Activated CD8-positive, alpha-beta memory T cell treated with anti-CD3 and anti-CD28 coated beads, Interleukin-2, amount 50 U/mL, for 4 hours (primary cell): ENCODE results near the gene EIF2S1.
A peak's percentile ranks its signal among the peaks of the same experiment; 100 is the strongest.
"Not testable (repeated sequence)": the region's sequence is repeated elsewhere in the genome, so short reads cannot be mapped to it uniquely, and the experiment has no call there.

Experiments
- DNase-seq: peaks from one replicate; pipeline ENCODE4 v3.0.0-alpha.2; 2020

EIF2S1 gene

DNA sequence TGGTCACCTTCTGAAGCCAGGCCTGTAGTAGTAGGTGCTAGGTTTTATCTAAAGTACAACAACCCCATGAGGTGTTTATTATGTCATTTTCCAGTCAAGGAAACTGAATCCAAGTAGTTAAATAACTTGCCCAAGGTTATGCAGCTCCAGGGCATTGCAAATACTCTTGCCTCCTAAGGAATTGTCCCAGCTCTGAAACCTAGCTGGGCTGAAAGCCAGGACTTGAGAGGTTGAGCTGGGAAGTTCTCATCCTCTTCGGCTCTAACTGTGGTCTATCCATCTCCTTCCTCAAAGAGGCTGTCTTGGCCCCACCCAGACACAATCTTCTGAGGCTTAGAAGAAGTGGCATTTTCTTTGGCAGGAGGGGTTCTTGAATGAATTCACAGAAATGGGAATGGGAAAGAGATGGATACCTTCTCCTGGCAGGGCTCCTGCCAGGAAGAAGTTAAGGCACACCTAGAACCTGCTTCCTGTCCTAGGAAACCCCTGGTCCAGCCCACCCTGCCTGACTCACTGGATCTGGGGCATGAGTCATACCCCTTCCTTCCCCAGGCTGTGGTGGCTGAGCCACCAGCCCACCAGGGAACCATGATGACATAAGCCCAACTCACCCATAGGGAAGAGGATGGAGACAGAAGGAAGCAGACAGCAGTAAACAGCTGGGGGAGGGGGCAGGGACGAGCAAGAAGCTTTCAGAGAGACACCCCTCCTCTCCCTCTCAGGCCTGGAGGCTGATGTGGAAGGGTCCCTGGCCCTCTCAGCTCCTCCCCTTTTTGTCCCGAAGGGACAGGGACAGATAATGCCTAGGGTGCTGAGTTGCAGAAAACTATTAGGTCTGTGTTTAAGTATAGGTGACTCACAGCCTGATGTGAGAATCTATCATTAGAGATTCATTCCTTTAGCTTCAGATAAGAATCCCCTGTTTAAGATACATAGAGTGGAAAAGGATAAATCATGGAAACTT lies 54.0 kb downstream of the EIF2S1 start:
- peak; percentile 43 for DNase-seq

DNA sequence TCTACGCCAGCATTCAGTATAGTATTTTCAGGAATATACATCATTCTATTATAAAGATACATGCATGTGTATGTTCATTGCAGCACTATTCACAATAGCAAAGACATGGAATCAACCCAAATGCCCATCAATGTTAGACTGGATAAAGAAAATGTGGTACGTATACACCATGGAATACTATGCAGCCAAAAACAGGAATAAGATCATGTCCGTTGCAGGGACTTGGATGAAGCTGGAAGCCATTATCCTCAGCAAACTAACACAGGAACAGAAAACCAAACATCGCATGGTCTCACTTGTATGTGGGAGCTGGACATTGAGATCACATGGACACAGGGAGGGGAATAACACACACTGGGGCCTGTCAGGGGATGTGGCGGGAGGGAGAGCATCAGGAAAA lies 55.5 kb downstream of the EIF2S1 start:
- not testable (repeated sequence) for DNase-seq

DNA sequence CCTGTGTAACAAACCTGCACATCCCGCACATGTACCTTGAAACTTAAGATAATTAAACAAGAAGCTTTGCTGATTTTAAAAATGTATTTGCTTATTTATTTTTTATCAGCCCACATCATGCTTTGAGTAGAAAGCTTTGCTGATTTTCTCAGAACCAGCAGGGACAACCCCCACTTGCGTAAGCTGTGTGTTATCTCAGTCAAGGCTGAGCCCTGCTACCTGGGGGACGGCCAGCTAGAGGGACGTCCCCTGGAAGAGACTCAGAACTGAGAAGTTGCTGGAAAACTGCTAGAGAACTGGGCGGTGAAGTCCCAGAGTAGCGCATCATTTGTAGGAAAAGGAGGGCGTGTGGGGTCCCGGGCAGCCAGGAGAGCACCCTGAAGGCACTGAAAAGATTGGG lies 56.0 kb downstream of the EIF2S1 start:
- no peak for DNase-seq

DNA sequence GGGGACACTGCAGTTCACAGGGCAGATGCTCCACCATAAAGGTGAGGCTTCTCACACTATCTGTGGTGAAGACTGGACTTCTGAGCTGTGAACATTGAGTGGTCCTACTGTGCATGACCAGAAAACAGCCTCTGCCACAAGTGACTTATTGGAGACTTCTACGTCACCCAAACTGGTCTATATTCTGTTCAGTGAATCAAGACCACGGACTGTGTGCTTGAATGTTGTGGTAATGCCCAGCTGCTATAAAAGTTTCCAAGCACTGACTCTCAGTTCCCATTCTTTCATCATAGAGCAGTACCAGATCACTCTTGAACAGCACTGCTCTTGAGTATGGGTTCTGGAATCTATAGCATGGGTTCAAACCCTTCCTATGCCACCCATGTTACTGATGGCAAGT lies 56.7 kb downstream of the EIF2S1 start:
- DNase-seq: no peak

DNA sequence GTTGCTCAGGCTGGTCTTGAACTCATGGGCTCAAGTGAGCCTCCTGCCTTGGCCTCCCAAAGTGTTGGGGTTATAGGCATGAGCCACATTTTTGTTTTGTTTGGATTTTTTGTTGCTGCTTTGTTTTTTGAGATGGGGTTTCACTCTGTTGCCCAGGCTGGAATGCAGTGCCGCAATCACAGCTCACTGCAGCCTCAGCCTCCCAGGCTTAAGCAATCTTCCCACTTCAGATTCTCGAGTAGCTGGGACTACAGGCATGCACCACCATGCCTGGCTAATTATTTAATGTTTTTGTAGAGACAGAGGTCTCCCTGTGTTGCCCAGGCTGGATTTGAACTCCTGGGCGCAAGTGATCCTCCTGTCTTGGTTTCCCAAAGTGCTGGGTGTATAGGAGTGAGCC lies 57.5 kb downstream of the EIF2S1 start:
- no peak for DNase-seq

DNA sequence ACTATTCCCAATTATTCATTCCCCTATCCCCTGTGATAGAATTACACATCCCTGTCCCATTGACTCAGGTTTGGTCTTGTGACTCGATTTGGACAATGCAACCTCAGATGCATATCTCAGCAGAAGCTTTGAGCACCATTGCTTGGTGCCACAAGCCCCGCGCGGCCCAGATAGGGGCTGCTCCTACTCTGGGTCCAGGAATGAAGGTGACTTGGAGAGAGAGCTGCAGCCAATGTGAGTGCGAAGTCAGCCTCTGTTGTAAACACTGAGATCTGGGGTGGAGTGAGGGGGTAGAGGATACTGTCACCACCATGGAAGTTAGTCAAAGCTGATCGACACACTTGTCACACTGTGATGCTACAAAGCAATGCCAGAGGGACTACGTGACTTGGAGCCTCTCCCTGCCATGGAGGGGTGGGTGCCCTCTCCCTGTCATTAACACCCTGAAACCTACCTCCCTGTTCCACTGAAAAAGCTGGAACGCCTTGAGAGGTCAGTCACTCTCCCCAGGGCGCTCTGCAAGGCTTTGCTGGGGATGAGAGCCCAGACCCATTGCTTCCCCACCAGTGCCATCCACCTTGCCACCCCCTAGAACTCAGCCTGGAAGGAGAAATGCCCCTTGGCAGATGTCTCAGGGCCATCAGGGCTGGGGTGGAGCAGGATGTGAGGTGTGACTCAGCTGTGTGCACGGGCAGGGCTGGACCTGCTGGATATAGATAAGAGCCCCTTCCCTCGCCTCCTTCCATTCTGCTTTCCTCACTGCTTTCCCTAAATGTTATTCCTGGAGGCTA lies 58.5 kb downstream of the EIF2S1 start:
- no peak for DNase-seq

DNA sequence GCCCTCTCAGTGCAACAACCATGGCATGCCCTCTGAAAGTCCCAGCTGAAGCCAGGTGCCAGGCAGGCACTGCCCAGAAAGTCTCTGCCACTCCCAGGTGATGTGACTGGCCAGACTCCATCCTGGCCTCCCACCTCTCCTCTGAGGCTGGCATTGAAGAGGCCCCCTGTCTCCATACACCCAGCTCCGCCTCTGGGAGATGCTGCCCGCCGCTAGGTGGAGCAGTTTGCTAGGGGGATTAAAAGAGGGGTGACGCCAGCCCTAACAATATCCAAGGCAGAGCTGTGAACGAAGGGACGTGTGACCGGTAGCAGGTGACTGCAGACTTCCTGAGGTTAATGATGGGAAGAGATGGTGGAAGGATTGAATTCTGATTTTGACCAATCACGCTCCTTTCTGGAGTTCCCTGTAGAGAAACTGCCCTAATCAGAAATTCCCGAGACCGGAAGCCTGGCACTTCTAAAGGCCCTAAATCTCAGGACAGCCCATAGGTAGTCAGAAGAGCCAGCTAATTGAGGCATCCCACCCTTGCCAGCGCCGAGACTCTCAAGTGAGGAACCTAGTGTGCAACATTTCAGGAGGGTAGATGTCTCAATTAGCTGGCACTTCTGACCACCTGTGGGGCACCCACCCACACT lies 60.1 kb downstream of the EIF2S1 start:
- peak; percentile 38 for DNase-seq

DNA sequence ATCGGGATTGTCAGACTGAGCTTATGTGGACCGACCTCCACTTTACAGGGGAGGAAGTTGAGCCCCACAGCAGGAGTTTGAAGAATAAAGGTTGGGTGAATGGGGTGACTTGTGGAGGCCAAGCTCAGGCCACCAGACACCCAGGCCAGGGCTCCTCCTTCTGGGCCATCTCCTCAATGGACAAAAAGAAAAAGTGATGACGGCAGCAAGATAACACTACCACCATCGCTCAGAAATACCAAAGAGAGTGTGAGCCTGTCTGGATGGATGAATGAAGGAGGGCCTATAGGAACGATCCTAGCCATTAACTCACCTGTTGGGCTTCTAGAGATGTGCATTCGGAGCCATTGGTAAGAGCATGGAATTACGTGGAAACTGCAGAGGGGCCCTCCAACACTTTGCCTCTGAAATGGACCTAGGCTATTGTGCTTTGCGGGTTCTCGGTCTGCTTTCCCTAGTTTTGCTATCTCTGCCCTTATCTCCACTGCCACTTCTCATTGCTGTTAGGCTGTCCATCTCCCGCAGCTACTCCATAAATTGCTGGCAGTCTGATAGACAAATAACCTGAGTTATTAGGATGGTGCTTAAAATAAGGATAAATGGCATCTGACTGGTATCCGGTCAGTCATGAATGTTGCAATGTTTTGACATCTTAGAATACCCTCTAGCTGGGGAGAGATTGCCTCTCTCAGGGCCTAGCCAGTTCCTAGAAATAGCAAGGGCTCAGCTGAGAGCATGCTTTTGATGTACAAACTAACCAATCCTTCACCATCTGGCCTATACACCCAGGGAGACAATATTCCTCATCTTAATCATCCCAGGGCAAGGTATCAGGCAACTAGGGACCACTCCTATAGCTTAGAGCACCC lies 61.5 kb downstream of the EIF2S1 start:
- no peak for DNase-seq

DNA sequence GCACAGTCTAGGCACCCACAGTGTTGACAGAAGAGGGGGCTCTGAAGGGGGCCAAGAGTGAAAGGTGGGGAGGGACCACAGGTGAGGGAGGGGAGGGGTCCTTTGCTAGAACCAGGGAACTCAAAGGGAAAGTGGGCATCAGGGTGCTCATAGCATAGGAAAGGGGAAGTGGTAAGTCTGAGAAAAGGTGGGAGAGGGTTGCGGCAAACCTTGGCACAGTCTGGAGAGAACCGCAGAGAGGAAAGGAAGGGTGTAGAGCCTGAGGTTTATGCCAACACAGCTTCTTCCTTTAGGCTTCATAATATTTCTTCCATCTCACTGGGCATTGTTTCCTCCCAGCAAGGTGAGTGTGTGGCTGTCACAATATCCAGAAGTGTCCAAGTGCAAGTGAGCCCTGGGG lies 63.3 kb downstream of the EIF2S1 start:
- DNase-seq: no peak

DNA sequence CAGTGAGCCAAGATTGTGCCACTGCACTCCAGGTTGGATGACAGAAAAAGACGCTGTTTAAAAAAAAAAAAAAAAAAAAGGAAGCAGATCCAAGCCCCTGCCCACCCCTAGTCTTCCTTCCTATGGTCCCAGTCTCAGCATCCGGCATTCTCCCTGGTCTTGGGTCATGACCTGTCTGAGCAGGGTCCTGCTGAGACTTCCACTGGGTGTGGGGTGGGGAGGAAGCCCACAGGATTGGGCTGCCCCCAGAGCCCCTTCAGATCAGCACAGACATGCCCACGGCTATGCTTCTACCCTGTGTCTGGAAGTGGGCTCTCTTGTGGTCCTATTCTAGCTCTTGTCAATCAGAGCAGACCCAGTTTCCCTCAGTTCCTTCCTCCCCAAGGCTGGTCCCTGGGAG lies 64.4 kb downstream of the EIF2S1 start:
- DNase-seq: no peak

DNA sequence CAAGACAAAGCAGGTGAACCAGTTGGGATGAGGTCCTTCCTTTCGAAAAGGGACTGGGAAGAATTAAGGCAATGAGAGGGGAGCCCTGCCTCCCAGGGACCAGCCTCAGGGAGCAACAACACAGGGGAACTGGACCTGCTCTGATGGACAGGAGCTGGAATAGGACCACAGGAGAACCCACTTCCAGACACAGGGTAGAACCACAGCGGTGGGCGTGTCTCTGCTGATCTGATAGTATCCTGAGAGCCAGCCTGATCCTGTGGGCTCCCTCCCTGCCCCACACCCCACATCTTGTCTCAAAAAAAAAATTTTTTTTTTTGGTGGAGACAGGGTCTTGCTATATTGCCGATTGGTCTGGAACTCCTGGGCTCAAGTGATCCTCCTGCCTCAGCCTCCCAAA lies 65.5 kb downstream of the EIF2S1 start:
- DNase-seq: no peak

DNA sequence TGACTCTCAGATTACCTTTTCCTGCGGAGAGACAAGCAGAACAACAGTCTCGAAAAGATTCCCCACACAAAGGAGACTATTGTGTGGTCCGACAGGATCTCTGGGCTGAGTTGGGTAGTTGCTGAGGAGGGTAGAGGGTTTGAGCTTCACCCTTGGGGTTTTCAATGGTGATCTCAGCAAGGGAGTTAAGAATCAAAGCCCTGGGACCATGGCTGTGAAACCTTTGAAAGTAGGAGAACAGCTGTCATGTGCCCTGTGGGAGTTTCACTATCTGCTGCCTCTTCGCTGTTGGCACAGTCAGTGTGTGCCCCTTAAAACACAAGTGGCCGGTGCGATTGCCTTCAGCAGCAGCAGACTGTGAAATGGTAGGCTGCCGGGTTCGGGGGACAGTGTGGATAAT lies 66.0 kb downstream of the EIF2S1 start:
- no peak for DNase-seq

DNA sequence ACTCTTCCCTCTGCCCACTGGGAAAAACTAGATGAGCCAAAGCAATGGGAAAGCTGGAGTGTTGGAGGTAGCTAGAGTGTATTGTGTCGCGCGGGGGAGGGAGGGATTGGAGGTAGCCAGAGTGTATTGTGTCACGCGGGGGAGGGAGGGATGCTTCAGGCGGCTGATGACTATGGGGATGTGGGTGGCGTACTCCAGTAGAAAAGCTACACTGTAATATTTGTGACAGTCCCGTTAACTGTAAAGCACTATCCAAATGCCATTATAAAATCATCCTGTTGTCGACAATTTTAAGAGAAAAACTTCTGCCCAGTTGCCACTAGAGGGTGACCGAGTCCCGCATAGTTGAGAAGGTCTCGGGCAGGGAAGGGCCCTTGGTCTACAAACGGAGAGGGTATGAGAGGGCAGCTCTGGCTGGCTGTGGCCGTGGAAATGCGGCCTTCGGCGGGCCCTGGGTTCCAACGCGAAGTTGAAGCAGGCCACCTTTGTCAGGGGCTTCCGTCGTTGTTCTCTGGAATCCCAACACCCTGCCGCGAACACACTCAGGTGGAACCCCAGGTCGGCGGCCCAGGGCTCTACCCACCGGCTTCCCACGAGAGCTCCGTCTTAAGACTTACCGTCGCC lies 67.0 kb downstream of the EIF2S1 start:
- DNase-seq: peak; percentile 72

DNA sequence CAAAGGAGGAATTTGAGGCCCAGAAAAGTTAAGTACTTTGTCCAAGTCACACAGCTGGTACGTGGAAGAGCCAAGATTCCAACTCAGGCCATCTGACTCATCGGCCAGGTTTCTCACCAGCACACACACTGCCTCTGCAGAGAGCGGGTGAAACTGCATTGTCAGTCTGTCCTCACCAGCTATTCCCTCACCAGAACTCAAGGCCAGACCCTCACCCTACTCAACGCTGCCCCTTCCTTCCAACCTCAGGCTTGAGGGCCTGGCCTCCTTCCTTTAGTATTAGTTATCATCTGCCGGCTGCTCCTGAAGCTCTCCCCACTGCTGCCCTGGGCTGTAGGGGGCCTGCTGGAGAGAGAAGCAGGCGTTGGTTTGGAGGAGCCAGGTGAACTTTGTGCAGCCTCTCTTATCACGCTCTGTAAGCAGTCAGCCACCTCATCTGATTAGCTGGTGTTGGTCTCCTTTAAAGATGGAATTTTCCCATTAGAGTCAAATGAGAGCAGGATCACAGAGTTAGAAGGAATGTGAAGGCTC lies 68.4 kb downstream of the EIF2S1 start:
- no peak for DNase-seq

DNA sequence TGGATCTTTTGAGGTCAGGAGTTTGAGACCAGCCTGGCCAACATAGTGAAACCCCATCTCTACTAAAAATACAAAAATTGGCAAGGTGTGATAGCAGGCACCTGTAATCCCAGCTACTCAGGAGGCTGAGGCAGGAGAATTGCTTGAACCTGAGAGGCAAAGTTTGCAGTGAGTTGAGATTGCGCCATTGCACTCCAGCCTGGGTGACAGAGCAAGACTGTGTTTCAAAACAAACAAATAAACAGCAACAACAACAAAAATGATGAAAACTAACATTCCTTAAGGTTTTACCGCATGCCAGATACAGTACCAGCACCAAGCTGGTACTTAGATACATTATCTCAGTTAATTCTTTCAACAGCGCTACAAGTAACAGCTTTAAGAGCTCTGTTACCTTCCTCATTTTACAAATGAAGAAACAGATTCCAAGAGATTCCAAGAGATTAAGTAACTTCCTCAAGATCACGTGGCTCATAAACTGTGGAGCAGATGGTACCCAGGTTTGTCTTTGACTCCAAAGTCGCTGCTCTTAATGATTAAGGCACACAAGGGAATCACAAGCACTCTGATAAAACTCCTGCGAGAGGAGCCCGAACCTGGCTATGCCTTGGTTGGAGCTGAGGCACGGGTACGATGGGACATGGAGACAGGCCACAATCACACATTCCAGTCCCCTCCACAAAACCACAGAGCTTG lies 69.5 kb downstream of the EIF2S1 start:
- no peak for DNase-seq

DNA sequence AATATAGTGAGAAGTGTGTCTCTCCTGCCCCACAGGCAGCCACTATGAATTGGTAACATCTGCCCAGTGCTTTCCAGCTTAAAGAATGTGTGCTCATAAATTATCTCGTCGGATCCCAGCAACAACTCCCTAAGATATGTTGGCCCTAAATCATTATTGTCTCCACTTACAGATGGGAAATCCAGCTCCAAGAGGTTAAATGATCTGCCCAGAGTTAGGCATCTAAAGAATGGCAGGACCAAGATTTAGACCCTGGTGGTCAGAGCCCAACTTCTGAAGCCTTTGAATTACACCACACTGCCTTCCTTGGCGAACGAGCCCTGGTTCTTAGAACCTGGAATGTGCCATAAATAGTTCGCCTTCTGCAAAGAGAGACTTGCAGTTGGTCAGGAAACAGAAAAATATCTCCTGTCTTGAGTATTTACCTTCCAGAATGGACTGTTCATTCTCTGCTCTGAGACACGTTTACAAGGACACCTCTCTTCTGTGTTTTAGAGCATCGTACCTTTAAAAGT lies 72.0 kb downstream of the EIF2S1 start:
- DNase-seq: no peak

DNA sequence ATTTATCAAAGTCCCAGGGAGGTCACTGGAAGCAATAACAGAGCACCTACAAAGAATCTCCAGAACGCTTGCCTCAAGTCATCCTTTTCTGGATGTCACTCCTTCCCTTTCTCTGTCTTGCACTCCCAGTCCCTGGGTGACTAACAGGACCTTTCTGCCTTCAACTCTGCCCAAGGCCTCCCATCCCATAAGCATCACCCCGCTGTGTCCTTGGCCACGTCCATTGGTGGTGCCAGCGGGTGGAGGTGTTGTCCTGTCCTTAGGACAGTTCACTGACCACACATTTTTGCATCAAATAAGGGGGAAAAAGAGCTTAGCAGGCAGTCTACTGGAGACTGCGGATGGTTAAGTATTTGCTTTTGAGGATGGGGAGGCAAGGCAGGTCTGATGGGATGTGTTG lies 75.5 kb downstream of the EIF2S1 start:
- no peak for DNase-seq
